Measurements from ENCODE around the gene OSBPL9.

- no peak for TF ChIP-seq CTCF (IDR thresholded peaks at IDR 0.05; ENCODE audit: poor library complexity)
- no peak for TF ChIP-seq EZH2 (IDR thresholded peaks at IDR 0.05; ENCODE audit: borderline replicate concordance)
- TF ChIP-seq EZH2phosphoT487 (IDR thresholded peaks at IDR 0.05; ENCODE audit: low read depth, severe bottlenecking, unreplicated experiment) = no peak
Measured at GRCh38 chr1:51581238-51581637, 35.7 kb upstream of the OSBPL9 start.
